Vagina (tissue), 2 donors: ENCODE data around the gene TBC1D13. TPM values are rescaled to one million over a fixed set of nuclear protein-coding genes. Genes with fewer than 3 reads are reported as not detected.

Source experiments
- DNase-seq, 2 donors: peaks; one replicate each; pipeline ENCODE4 v3.0.0-alpha.2; 2017; ENCODE audit errors: extremely low spot score in 2 of 2
- H3K27ac ChIP-seq: fragments of 200-600 bp; sonication (generic); one replicate; pipeline ENCODE4 v1.5.1; 2019
- H3K27me3 ChIP-seq: fragments of 200-600 bp; sonication (generic); one replicate; pipeline ENCODE4 v1.5.1; 2019
- H3K36me3 ChIP-seq, 2 donors: fragments of 200-600 bp; sonication (generic); one replicate each; pipeline ENCODE4 v1.5.1; 2017 to 2019
- H3K4me1 ChIP-seq: fragments of 200-600 bp; sonication (generic); one replicate; pipeline ENCODE4 v1.5.1; 2019
- H3K4me3 ChIP-seq, 2 donors: fragments of 200-600 bp; sonication (generic); 1 replicate in 1 of 2; 2 replicates in 1 of 2; pipeline ENCODE4 v1.5.1; 2016 to 2019
- H3K9me3 ChIP-seq: fragments of 200-600 bp; sonication (generic); one replicate; pipeline ENCODE4 v1.5.1; 2019
- CTCF ChIP-seq, 3 experiments: fragments of 450-650 bp in 2 of 3; fragments of 200-600 bp in 1 of 3; sonication (generic) in 1 of 3; IDR thresholded peaks; one replicate each; pipeline ENCODE4 v1.5.1; 2017 to 2019; ENCODE audit warnings: antibody characterized with exemption in 3 of 3, mild to moderate bottlenecking in 2 of 3, moderate library complexity in 2 of 3
- POLR2A ChIP-seq, 2 donors: fragments of 450-650 bp; IDR thresholded peaks; one replicate each; pipeline ENCODE4 v1.6.1; 2017; ENCODE audit warnings: antibody characterized with exemption in 2 of 2, mild to moderate bottlenecking in 2 of 2, moderate library complexity in 2 of 2
- POLR2AphosphoS5 ChIP-seq, 2 donors: sonication (generic); formaldehyde crosslinking; IDR thresholded peaks; one replicate each; pipeline ENCODE4 v1.9.0; 2017; ENCODE audit warnings: antibody characterized with exemption in 2 of 2, mild to moderate bottlenecking in 2 of 2, low read depth in 1 of 2; ENCODE audit not compliant: insufficient read depth in 1 of 2
- intact Hi-C: fragments of 100-400 bp; cut with DNase I; formaldehyde crosslinking; loops from one replicate; pipeline ENCODE4 v1.15.1; 2023
- total RNA-seq: library from RNA; depleted of rRNA; stranded (reverse); fragments of >200 nt; gene quantifications from one replicate; pipeline ENCODE4 v1.2.3, GENCODE V29; 2016

The TBC1D13 gene
- total RNA-seq, 1 donor from 2014 or later = 11.0 TPM

GRCh38 chr9:128750926-128751595 lies 36.0 kb upstream of the TBC1D13 start:
- Histone ChIP-seq H3K9me3 (no peaks in the 10 kb centered on the region), H3K27me3 (no peaks in the 10 kb centered on the region), H3K36me3 (peaks cover 0 to 53% of the 10 kb centered on the region in 2 donors), H3K4me3 (no peak overlapping the region), H3K27ac (no peak overlapping the region), H3K4me1 (no peaks in the 10 kb centered on the region)
- TF ChIP-seq CTCF (IDR thresholded peaks at IDR 0.05) = no peak
- no peak for TF ChIP-seq POLR2AphosphoS5 (IDR thresholded peaks at IDR 0.05; ENCODE audit: insufficient read depth in 1 of 2, low read depth in 1 of 2)
- no peak for TF ChIP-seq POLR2A (IDR thresholded peaks at IDR 0.05)
- intact Hi-C loops = no loop called here
- no peak for DNase-seq

GRCh38 chr9:128753627-128754026 lies 33.4 kb upstream of the TBC1D13 start:
- TF ChIP-seq CTCF (IDR thresholded peaks at IDR 0.05) = no peak
- no peak for TF ChIP-seq POLR2A (IDR thresholded peaks at IDR 0.05)
- no peak for TF ChIP-seq POLR2AphosphoS5 (IDR thresholded peaks at IDR 0.05; ENCODE audit: insufficient read depth in 1 of 2, low read depth in 1 of 2)
- H3K27me3 ChIP-seq = no peaks in the 10 kb centered on the region
- peaks cover 0 to 50% of the 10 kb centered on the region in 2 donors for H3K36me3 ChIP-seq
- no peaks in the 10 kb centered on the region for H3K4me1 ChIP-seq
- no peak overlapping the region for H3K27ac ChIP-seq
- no peak for DNase-seq
- H3K4me3 ChIP-seq = no peak overlapping the region
- H3K9me3 ChIP-seq = no peaks in the 10 kb centered on the region
- intact Hi-C loops = no loop called here

GRCh38 chr9:128757602-128758001 lies 29.5 kb upstream of the TBC1D13 start:
- H3K4me1 ChIP-seq = no peaks in the 10 kb centered on the region
- TF ChIP-seq POLR2A (IDR thresholded peaks at IDR 0.05) (no peak), CTCF (IDR thresholded peaks at IDR 0.05) (no peak), POLR2AphosphoS5 (IDR thresholded peaks at IDR 0.05; ENCODE audit: insufficient read depth in 1 of 2, low read depth in 1 of 2) (no peak)
- no peak overlapping the region for H3K27ac ChIP-seq
- no peaks in the 10 kb centered on the region for H3K27me3 ChIP-seq
- intact Hi-C loops = no loop called here
- H3K4me3 ChIP-seq = no peak overlapping the region
- H3K36me3 ChIP-seq = peaks cover 0 to 27% of the 10 kb centered on the region in 2 donors
- no peak for DNase-seq
- no peaks in the 10 kb centered on the region for H3K9me3 ChIP-seq

DNA sequence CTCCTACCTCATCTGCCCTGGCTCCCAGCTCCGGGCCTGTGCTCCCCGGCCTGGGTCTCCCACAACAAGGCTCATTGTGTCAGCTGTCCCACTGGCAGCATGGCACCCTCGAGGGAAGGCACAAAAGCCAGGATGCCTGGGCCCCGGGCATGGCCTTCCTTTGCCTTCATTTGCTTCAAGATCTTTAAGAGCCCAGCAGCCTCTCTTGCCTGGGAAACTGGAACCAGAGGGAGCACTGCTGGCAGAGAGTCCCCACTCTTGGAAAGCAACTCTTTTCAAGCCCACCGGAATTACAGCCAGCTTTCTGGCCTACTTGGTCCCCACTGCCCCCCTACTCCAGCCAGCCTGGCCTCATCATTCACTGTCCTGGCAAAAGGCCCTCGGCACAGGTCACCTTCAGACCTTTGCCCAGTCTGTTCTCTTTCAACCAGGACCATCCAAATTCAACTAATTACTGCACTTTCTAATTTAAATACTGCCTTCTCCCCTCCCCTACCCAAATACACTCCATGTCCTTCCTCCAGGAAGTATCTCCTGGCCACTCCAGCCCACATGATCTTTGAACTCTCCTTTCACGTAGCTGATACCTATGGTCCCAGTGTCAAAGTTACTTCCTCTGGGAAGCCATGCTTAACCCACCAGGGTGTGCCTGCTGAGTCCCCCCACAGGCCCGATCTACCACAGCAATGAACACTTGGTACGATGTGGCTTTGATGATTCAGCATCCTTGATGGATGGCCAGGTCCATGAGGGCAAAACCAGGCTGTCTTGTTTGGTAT lies 24.2 kb upstream of the TBC1D13 start:
- DNase-seq = no peak
- H3K36me3 ChIP-seq = peaks cover 0 to 2% of the 10 kb centered on the region in 2 donors
- TF ChIP-seq POLR2AphosphoS5 (IDR thresholded peaks at IDR 0.05; ENCODE audit: insufficient read depth in 1 of 2, low read depth in 1 of 2) (no peak), CTCF (IDR thresholded peaks at IDR 0.05) (no peak), POLR2A (IDR thresholded peaks at IDR 0.05) (no peak)

GRCh38 chr9:128764361-128764760 lies 22.7 kb upstream of the TBC1D13 start:
- no peak for DNase-seq
- Histone ChIP-seq H3K36me3 (peaks cover 0 to 5% of the 10 kb centered on the region in 2 donors), H3K27me3 (no peaks in the 10 kb centered on the region), H3K9me3 (no peaks in the 10 kb centered on the region), H3K27ac (no peak overlapping the region), H3K4me3 (no peak overlapping the region), H3K4me1 (peaks cover 16% of the 10 kb centered on the region)
- intact Hi-C loops = no loop called here
- TF ChIP-seq POLR2A (IDR thresholded peaks at IDR 0.05) (no peak), CTCF (IDR thresholded peaks at IDR 0.05) (no peak), POLR2AphosphoS5 (IDR thresholded peaks at IDR 0.05; ENCODE audit: insufficient read depth in 1 of 2, low read depth in 1 of 2) (no peak)

More for the DNA sequence above, 24.2 kb upstream of the TBC1D13 start:
- Histone ChIP-seq H3K4me3 (no peak overlapping the region), H3K27ac (no peak overlapping the region), H3K9me3 (no peaks in the 10 kb centered on the region), H3K4me1 (peaks cover 9% of the 10 kb centered on the region), H3K27me3 (no peaks in the 10 kb centered on the region)
- intact Hi-C loops = no loop called here
